ENCODE measurements around the gene CREBBP. TPM values are rescaled to one million over a fixed set of nuclear protein-coding genes. Genes with fewer than 3 reads are reported as not detected.
"Not testable (repeated sequence)": the region's sequence is repeated elsewhere in the genome, so short reads cannot be mapped to it uniquely, and the experiment has no call there.

Gene CREBBP
- total RNA-seq, 2 experiments from 2014 or later = 145 to 152 TPM

- POLR2A ChIA-PET = no interaction called here
- CTCF ChIA-PET = no interaction called here
- Mint-ChIP-seq H3K36me3 (ENCODE audit: low read depth) (no peaks in the 10 kb centered on the region), H3K27me3 (peaks cover 14% of the 10 kb centered on the region), H3K4me3 (no peak overlapping the region), H3K9me3 (peaks cover 2% of the 10 kb centered on the region), H3K27ac (no peak overlapping the region), H3K4me1 (ENCODE audit: low read depth) (no peaks in the 10 kb centered on the region)
- ATAC-seq (ENCODE audit: poor library complexity) (no peak), DNase-seq (no peak)
- Histone ChIP-seq H3K4me1 (ENCODE audit: insufficient read depth, low read length) (no peaks in the 10 kb centered on the region), H3K4me3 (ENCODE audit: low read length) (no peak overlapping the region), H3K36me3 (ENCODE audit: insufficient read depth, low read length) (no peaks in the 10 kb centered on the region), H3K27me3 (ENCODE audit: control insufficient read depth in 1 of 2, insufficient read depth in 2 of 2, low read length in 2 of 2) (peaks cover 0 to 4% of the 10 kb centered on the region in 2 experiments), H3K9me3 (ENCODE audit: control insufficient read depth in 1 of 2, insufficient read depth in 1 of 2, low read length in 2 of 2) (no peaks in the 10 kb centered on the region), H3K27ac (ENCODE audit: low read depth in 1 of 2, low read length in 2 of 2) (no peak overlapping the region)
- intact Hi-C loops (cut with DNase I, micrococcal nuclease) = no loop called here
- TF ChIP-seq CTCF (IDR thresholded peaks at IDR 0.05) = no peak
Measured at GRCh38 chr16:3889059-3889458, 8.5 kb upstream of the CREBBP start.

- H3K9me3 Mint-ChIP-seq; H3K4me1 ChIP-seq (ENCODE audit: insufficient read depth, low read length); H3K36me3 ChIP-seq (ENCODE audit: insufficient read depth, low read length); H3K9me3 ChIP-seq (ENCODE audit: control insufficient read depth in 1 of 2, insufficient read depth in 1 of 2, low read length in 2 of 2); H3K27me3 Mint-ChIP-seq; H3K27ac Mint-ChIP-seq; H3K36me3 Mint-ChIP-seq (ENCODE audit: low read depth); H3K4me3 Mint-ChIP-seq; DNase-seq; H3K27me3 ChIP-seq (ENCODE audit: control insufficient read depth in 1 of 2, insufficient read depth in 2 of 2, low read length in 2 of 2); H3K4me3 ChIP-seq (ENCODE audit: low read length); intact Hi-C loops (cut with DNase I, micrococcal nuclease); POLR2A ChIA-PET; CTCF ChIA-PET; H3K27ac ChIP-seq (ENCODE audit: low read depth in 1 of 2, low read length in 2 of 2); ATAC-seq (ENCODE audit: poor library complexity): not testable (repeated sequence)
- H3K4me1 Mint-ChIP-seq (ENCODE audit: low read depth) = peaks cover 11% of the 10 kb centered on the region
Measured at GRCh38 chr16:3885999-3886398, 5.5 kb upstream of the CREBBP start.

DNA sequence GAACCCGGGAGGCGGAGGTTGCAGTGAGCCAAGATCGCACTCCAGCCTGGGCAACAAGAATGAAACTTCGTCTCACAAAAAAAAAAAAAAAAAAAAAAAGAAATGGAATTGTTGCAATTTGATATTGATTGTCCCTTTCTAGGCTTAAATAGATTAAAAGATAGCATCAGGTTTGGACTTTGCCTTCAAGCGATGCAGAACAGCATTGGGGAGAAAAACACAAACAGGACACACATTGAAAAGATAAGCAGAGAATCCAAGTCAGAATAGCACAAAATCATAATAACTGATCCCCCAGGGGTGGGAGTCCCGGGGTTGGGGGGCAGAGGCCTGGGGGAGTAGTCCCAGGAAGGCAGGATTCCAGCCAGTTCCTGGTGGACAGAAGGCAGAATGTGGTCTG lies 3.9 kb upstream of the CREBBP start:
- no peak for TF ChIP-seq CTCF (IDR thresholded peaks at IDR 0.05)
- CTCF ChIA-PET = no interaction called here
- Mint-ChIP-seq H3K27ac (no peak overlapping the region), H3K4me1 (ENCODE audit: low read depth) (peaks cover 11% of the 10 kb centered on the region), H3K4me3 (no peak overlapping the region), H3K9me3 (peaks cover 2% of the 10 kb centered on the region), H3K27me3 (peaks cover 8% of the 10 kb centered on the region), H3K36me3 (ENCODE audit: low read depth) (no peaks in the 10 kb centered on the region)
- POLR2A ChIA-PET = no interaction called here
- intact Hi-C loops (cut with DNase I, micrococcal nuclease) = loop anchor here in 1 of 2 experiments (5.0 kb wide), 1 partner anchor 368 kb away; no protein-coding TSS in a partner anchor
- Histone ChIP-seq H3K4me3 (ENCODE audit: low read length) (no peak overlapping the region), H3K27ac (ENCODE audit: low read depth in 1 of 2, low read length in 2 of 2) (no peak overlapping the region), H3K36me3 (ENCODE audit: insufficient read depth, low read length) (no peaks in the 10 kb centered on the region), H3K9me3 (ENCODE audit: control insufficient read depth in 1 of 2, insufficient read depth in 1 of 2, low read length in 2 of 2) (no peaks in the 10 kb centered on the region), H3K4me1 (ENCODE audit: insufficient read depth, low read length) (peaks cover 10% of the 10 kb centered on the region), H3K27me3 (ENCODE audit: control insufficient read depth in 1 of 2, insufficient read depth in 2 of 2, low read length in 2 of 2) (peaks cover 0 to 2% of the 10 kb centered on the region in 2 experiments)
- ATAC-seq (ENCODE audit: poor library complexity) (no peak), DNase-seq (no peak)

DNA sequence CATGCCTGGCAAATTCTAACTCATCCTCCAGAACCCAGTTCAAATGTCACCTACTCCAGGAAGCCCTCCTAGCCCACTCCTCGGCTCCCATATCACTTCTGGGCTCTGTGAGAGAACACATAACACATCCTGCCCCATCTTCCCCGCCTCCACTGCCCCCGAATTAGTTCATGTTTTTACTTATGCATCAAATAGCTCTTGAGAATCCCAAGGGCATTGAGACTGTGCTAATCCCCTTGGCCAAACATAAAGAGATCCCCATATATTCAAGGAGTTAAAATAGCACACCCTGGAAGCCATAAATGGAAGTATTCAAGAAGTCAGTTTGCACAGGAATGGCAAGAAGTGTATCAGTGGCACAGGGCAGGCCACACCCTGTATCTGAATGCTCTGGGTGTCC lies 2.0 kb upstream of the CREBBP start:
- Histone ChIP-seq H3K27me3 (ENCODE audit: control insufficient read depth in 1 of 2, insufficient read depth in 2 of 2, low read length in 2 of 2) (peaks cover 0 to 2% of the 10 kb centered on the region in 2 experiments), H3K36me3 (ENCODE audit: insufficient read depth, low read length) (peaks cover 3% of the 10 kb centered on the region), H3K27ac (ENCODE audit: low read depth in 1 of 2, low read length in 2 of 2) (no peak overlapping the region), H3K4me3 (ENCODE audit: low read length) (no peak overlapping the region), H3K4me1 (ENCODE audit: insufficient read depth, low read length) (peaks cover 23% of the 10 kb centered on the region), H3K9me3 (ENCODE audit: control insufficient read depth in 1 of 2, insufficient read depth in 1 of 2, low read length in 2 of 2) (no peaks in the 10 kb centered on the region)
- H3K4me1 Mint-ChIP-seq (ENCODE audit: low read depth) = peaks cover 29% of the 10 kb centered on the region
- intact Hi-C loops (cut with DNase I, micrococcal nuclease) = loop anchor here in 1 of 2 experiments (5.0 kb wide), 1 partner anchor 370 kb away; no protein-coding TSS in a partner anchor
- H3K36me3 Mint-ChIP-seq (ENCODE audit: low read depth) = peaks cover 18% of the 10 kb centered on the region
- CTCF ChIA-PET = no interaction called here
- DNase-seq (no peak), ATAC-seq (ENCODE audit: poor library complexity) (no peak)
- no peak for TF ChIP-seq CTCF (IDR thresholded peaks at IDR 0.05)
- peak overlapping the region; percentile 67 for H3K27ac Mint-ChIP-seq
- peak overlapping the region; percentile 86 for H3K4me3 Mint-ChIP-seq
- H3K9me3 Mint-ChIP-seq = peaks cover 2% of the 10 kb centered on the region
- H3K27me3 Mint-ChIP-seq = peaks cover 8% of the 10 kb centered on the region
- POLR2A ChIA-PET = no interaction called here

All from CD4-positive, alpha-beta T cell (primary cell).